Adrenal gland (tissue), 5 donors: ENCODE measurements around the gene BGN.

Source experiments
- CTCF ChIP-seq, 6 experiments: fragments of 450-650 bp in 4 of 6; fragments of 200-600 bp in 2 of 6; sonication (generic) in 1 of 6; IDR thresholded peaks; 1 replicate in 5 of 6; 2 replicates in 1 of 6; pipeline versions ENCODE4 v1.5.1 to v1.8.0; 2016 to 2021; ENCODE audit warnings: antibody characterized with exemption in 6 of 6, mild to moderate bottlenecking in 2 of 6, moderate library complexity in 1 of 6
- POLR2A ChIP-seq, 2 donors: fragments of 450-650 bp; IDR thresholded peaks; one replicate each; pipeline ENCODE4 v1.6.1; 2017; ENCODE audit warnings: antibody characterized with exemption in 2 of 2, mild to moderate bottlenecking in 2 of 2, moderate library complexity in 1 of 2
- donor health status: DM: no; HTN: no; CAD: no.

- no peak for TF ChIP-seq CTCF (IDR thresholded peaks at IDR 0.05)
- TF ChIP-seq POLR2A (IDR thresholded peaks at IDR 0.05): no peak
These were observed 31.7 kb upstream of the BGN start for GRCh38 chrX:153463031-153463430.
